GM18873 (cell line): ENCODE measurements around the gene IKZF4.
"Not testable (repeated sequence)": the region's sequence is repeated elsewhere in the genome, so short reads cannot be mapped to it uniquely, and the experiment has no call there.

Source experiments
- ATAC-seq: cut with Tn5 transposase; IDR thresholded peaks from one replicate; pipeline ENCODE4 v1.9.1; 2021; ENCODE audit warnings: mild to moderate bottlenecking, moderate library complexity, moderate number of reproducible peaks; ENCODE audit not compliant: unreplicated experiment, low FRiP score

The IKZF4 gene

DNA sequence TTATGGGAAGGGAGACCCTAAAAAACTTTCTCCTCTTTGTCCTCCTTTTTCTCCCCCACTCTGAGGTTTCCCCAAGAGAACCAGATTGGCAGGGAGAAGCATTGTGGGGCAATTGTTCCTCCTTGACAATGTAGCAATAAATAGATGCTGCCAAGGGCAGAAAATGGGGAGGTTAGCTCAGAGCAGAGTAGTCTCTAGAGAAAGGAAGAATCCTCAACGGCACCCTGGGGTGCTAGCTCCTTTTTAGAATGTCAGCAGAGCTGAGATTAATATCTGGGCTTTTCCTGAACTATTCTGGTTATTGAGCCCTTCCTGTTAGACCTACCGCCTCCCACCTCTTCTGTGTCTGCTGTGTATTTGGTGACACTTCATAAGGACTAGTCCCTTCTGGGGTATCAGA lies 16.3 kb downstream of the IKZF4 start:
- ATAC-seq: no peak

DNA sequence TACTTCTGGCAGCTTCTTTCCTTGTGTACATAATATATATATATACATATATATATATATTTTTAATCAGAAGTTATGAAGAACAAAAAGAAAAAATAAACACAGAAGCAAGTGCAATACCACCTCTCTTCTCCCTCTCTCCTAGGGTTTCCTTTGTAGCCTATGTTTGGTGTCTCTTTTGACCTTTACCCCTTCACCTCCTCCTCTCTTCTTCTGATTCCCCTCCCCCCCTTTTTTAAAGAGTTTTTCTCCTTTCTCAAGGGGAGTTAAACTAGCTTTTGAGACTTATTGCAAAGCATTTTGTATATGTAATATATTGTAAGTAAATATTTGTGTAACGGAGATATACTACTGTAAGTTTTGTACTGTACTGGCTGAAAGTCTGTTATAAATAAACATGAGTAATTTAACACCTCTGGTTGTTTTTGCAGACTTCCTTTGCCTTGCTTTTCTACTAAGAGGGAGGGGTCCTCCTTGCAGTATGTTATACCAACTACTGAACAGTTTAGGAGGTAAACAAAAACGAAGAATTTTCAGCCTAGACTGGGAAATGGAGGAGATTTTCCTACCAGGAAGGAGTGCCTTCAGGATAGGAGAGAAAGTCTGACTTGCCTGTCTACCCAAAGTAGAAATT lies 17.3 kb downstream of the IKZF4 start:
- no peak for ATAC-seq

DNA sequence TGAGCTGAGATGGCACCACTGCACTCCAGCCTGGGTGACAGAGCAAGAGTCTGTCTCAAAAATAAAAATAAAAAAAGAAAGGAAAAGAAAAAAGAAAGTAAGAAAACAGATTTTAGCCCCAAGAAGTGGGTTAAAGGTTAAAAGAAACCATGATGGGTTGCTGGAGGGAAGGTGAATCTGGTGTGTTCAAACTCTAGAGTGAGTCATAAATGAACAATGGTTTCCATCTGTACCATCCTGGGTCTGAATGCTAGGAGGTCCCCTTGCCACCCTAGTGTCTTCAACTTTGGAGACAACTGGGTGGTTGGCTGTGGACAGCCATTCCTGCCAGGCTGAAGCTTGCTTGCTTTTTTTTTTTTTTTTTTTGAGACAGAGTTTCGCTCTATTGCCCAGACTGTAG lies 19.3 kb downstream of the IKZF4 start:
- ATAC-seq: no peak

DNA sequence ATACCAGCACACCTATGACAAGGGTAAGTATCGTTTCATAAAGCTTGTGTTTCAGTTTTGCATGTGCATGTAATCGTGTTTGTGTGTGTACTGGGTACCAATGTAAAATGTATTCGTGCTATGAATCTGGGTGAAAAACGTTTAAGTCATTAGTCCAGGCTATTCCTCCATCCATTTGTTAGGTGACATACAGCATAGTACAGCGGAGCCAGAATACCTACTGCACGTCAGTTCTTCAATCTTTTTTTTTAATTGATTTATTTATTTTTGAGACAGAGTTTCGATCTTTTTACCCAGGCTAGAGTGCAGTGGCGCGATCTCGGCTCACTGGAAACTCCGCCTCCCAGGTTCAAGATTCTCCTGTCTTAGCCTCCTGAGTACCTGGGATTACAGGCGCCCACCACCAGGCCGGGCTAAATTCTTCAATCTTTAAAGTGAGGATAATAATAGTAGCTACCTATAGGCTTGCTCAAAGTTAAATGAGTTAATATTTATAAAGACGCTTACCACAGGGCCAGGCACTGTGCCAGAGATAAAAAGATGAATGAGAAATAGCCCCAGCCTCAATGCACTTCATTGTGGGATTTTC lies 20.2 kb downstream of the IKZF4 start:
- no peak for ATAC-seq

DNA sequence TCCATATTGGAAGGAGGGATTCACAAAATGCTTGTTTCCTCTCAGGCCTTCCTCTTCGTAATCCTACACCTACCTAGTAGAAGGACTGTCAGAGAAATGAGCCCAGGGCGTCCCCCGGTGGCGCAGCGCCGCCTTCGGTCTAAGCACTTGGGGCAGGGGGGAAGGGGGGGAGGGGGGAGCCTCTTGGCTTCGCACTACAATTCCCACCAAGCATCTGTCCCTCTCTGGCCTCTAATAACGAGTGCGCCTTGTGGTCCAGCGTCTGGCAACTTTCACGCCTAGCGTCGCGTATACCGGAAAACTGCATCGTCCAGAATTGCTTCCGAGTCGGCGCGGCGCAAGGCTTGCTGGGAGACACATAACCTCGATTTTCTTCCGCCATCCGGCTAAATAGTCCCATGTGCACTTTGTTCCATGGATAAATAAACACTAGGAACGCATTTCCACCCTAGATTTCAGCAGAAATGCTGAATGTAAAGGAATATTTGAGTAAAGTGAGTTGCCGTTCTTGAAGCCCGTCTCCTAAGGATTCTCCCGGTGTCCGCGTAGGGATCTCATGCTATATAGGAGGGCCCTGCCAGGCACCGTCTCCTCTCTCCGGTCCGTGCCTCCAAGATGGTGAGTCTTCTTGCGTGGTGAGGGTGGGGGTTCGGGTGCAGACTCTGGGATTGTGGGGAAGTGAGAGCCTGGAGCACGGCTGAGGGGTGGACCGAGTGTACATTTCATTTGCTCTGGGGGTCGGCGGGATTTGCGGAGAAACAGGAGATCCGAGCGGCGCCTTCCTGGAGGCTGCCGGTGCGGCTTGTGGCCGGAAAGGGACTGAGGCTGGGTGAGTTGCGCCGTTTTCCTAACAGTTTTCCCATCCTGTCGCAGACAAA lies 20.9 kb downstream of the IKZF4 start, which contains the start of gene RPS26:
TSS of gene RPS26 (plus strand) at position 367 of the 878 bp plus-strand sequence. CDS start at position 616, 249 bp downstream.
- peak; percentile 90 for ATAC-seq

DNA sequence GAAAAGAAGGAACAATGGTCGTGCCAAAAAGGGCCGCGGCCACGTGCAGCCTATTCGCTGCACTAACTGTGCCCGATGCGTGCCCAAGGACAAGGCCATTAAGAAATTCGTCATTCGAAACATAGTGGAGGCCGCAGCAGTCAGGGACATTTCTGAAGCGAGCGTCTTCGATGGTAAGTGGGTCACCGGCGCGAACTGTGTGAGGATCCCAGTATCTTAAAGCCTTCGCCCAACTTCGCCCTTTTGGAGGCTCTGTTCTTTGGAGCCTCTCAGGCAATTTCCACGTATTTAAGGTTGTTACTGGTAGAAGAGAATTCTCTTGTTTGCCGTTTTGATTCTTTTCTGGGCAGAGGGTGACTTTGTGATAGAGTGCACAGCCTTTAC lies 21.6 kb downstream of the IKZF4 start:
- not testable (repeated sequence) for ATAC-seq

- no peak for ATAC-seq
These were observed 22.0 kb downstream of the IKZF4 start for GRCh38 chr12:56042843-56043242.

DNA sequence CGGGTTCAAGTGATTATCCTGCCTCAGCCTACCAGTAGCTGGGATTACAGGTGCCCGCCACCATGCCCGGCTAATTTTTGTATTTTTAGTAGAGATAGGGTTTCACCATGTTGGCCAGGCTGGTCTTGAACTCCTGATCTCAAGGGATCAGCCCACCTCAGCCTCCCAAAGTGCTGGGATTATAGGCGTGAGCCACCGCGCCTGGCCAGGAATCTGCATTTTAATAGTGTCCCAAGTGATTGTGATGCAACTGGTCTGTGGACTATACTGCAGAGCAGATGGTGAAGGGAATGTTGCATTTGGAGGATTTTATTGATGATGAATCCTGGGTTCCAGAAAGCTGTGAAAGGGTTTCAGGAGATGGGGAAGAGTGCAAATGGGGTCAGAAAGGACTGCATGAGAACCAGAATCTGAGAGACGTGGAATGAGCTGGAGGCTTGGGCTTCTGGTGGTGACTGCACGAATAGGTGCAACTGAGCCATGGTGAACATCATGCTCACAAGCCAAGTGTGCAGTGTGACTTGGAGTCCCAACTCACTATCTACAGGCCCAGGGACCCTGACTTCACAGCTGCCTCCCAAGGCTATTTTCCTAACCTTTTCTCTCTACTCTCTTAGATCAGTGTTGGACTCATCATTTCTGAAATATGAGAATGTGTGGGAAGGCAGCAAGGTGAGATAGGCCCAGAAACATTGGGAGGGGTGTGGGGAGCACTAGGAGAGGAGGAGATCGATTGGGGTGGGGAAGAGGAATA lies 25.4 kb downstream of the IKZF4 start:
- ATAC-seq: no peak

DNA sequence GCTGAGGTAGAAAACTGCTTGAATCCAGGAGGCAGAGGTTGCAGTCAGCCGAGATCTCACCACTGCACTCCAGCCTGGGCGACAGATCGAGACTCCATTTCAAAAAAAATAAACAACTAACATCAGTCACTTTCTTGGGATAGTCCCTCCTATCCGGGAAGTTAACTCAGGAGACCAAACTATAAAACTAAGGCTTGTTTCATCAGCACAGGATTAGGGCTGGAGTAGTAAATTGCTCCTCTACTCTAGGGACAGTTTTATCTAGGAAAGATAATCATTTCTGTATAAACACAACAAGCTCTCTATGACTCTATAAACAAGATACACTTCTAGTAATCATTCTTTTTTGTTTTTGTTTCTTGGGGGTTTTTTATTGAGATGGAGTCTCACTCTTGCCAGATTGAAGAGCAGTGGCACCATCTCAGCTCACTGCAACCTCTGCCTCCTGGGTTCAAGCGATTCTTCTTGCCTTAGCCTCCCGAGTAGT lies 32.6 kb downstream of the IKZF4 start:
- no peak for ATAC-seq

DNA sequence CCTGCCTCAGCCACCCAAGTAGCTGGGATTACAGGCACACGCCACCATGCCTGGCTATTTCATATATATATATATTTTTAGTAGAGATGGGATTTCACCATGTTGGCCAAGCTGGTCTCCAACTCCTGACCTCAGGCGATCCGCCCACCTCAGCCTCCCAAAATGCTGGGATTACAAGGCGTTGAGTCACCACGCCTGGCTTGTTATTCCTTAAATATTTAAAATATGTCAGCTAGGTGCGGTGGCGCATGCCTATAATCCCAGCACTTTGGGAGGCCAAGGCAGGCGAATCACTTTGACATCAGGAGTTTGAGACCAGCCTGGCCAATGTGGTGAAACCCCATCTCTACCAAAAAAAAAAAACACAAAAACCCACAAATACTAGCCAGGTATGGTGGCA lies 39.1 kb downstream of the IKZF4 start:
- ATAC-seq: not testable (repeated sequence)

GRCh38 chr12:56061982-56062381 lies 41.1 kb downstream of the IKZF4 start:
- ATAC-seq: no peak

DNA sequence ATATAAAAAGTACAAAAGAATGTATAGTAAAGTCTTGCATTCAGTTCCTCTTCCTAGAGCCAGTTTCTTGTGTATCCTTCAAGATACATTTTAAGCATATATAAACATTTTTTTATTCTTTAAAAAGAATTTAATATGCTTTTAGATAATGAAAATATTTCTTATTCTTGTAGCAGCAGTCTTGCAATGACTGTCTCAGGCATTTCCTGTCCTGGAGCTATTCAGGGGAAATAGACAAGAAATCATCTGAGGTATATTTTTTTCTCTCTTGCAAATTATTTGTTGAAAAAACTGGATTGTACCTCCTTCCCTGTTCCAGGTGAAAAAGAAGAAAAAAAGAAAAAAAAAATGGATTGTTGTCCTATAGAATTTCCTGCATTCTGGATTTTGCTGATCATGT lies 42.2 kb downstream of the IKZF4 start:
- no peak for ATAC-seq

DNA sequence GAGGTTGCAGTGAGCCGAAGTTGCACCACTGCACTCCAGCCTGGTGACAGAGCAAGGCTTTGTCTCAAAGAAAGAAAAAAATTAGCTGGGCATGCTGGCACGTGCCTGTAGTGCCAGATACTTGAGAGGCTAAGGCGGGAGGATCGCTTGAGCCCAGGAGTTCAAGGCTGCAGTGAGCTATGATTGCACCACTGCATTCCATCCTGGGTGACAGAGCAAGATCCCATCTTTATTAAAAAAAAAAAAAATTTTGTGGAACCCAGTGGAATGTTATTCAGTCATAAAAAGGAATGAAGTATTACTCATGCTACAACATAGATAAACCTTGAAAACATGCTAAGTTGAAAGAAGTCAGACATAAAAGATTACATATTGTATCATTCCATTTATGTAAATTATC lies 50.8 kb downstream of the IKZF4 start:
- no peak for ATAC-seq

- ATAC-seq: no peak
These were observed 53.6 kb downstream of the IKZF4 start for GRCh38 chr12:56074396-56074795.

DNA sequence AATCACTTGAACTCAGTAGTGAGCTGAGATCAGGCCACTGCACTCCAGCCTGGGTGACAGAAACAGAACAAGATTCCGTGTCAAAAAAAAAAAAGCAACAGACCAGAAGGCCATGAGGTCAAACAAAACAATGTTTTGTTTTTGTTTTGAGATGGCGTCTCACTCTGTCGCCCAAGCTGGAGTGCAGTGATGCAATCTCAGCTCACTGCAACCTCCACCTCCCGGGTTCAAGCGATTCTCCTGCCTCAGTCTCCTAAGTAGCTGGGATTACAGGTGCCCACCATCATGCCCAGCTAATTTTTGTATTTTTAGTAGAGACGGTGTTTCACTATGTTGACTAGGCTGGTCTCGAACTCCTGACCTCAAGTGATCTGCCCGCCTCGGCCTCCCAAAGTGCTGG lies 57.1 kb downstream of the IKZF4 start:
- not testable (repeated sequence) for ATAC-seq

GRCh38 chr12:56078427-56078826 lies 57.6 kb downstream of the IKZF4 start:
- no peak for ATAC-seq

- no peak for ATAC-seq
These were observed 58.3 kb downstream of the IKZF4 start for GRCh38 chr12:56078931-56079722.

DNA sequence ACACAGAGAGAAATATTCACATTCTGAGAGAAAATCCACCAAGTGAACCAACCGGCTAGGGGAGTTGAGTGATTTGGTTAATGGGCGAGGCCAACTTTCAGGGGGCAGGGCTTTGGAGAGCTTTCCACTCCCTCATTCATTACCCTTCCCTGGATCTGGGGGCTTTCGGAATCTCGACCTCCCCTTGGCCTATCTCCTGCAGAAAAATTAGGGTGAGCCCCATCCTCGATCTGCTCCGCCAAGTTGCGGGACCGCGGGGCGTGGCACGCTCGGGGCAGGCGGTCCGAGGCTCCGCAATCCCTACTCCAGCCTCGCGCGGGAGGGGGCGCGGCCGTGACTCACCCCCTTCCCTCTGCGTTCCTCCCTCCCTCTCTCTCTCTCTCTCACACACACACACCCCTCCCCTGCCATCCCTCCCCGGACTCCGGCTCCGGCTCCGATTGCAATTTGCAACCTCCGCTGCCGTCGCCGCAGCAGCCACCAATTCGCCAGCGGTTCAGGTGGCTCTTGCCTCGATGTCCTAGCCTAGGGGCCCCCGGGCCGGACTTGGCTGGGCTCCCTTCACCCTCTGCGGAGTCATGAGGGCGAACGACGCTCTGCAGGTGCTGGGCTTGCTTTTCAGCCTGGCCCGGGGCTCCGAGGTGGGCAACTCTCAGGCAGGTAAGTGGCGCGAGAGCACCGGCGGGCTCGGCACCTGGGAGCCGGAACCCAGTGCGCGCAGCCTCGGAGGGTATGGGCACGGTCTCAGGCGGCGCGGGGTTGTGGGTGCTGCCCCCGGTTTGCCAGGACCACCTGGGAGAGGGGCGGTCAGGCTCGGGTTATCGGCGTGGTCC lies 59.1 kb downstream of the IKZF4 start, which contains the start of gene ERBB3:
TSS of gene ERBB3 (plus strand) at position 443 of the 833 bp plus-strand sequence. CDS start at position 579, 136 bp downstream.
- no peak for ATAC-seq
